Measurements from ENCODE around the gene BMP2K.
"Not testable (repeated sequence)": the region's sequence is repeated elsewhere in the genome, so short reads cannot be mapped to it uniquely, and the experiment has no call there.

BMP2K gene

DNA sequence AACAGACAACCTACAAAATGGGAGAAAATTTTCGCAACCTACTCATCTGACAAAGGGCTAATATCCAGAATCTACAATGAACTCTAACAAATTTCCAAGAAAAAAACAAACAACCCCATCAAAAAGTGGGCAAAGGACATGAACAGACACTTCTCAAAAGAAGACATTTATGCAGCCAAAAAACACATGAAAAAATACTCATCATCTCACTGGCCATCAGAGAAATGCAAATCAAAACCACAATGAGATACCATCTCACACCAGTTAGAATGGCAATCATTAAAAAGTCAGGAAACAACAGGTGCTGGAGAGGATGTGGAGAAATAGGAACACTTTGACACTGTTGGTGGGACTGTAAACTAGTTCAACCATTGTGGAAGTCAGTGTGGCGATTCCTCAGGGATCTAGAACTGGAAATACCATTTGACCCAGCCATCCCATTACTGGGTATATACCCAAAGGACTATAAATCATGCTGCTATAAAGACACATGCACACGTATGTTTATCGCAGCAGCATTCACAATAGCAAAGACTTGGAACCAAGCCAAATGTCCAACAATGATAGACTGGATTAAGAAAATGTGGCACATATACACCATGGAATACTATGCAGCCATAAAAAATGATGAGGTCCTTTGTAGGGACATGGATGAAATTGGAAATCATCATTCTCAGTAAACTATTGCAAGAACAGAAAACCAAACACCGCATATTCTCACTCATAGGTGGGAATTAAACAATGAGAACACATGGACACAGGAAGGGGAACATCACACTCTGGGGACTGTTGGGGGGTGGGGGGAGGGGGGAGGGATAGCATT lies 19.7 kb downstream of the BMP2K start:
- not testable (repeated sequence) for DNase-seq (ENCODE audit: low spot score)

DNA sequence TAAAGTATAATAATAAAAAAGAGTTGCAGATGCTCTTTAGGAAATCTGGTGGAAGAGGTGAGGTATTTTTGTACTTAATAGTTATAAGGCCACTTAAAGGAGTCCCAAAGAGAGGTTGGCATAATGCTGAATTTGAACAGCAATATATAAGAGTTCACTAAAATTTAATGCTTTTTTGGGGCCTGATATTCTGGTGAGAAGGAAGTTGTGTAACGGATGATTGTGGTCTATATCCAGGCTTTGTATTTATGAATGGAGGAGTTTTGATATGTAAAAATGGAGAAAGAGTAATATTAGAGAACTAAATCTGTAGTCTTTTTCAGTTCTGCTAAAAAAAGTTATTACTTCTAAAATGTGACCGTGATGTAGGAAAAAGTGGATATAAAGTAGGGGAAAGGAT lies 20.4 kb downstream of the BMP2K start:
- DNase-seq (ENCODE audit: low spot score): no peak

DNA sequence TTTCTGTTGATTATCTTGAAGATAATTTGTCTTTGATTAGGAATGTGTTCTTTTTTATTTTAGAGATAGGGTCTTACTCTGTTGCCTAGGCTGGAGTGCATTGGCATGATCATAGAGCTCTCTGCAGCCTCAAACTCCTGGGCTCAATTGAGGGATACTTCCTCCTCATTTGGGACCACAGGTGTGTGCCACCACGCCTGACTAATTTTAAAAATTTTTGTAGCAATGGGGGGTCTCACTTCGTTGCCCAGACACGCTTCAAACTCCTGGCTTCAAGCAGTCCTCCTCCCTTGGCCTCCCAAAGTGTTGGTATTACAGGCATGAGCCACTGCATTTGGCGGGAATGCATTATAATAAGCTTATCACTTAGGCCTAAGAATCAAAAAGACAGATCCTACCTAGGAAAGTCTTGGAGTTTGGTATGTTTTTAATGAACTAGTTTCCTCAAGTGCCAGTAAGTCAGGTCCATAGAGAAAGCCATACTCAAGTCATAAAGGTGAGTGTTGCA lies 21.7 kb downstream of the BMP2K start:
- no peak for DNase-seq (ENCODE audit: low spot score)

DNA sequence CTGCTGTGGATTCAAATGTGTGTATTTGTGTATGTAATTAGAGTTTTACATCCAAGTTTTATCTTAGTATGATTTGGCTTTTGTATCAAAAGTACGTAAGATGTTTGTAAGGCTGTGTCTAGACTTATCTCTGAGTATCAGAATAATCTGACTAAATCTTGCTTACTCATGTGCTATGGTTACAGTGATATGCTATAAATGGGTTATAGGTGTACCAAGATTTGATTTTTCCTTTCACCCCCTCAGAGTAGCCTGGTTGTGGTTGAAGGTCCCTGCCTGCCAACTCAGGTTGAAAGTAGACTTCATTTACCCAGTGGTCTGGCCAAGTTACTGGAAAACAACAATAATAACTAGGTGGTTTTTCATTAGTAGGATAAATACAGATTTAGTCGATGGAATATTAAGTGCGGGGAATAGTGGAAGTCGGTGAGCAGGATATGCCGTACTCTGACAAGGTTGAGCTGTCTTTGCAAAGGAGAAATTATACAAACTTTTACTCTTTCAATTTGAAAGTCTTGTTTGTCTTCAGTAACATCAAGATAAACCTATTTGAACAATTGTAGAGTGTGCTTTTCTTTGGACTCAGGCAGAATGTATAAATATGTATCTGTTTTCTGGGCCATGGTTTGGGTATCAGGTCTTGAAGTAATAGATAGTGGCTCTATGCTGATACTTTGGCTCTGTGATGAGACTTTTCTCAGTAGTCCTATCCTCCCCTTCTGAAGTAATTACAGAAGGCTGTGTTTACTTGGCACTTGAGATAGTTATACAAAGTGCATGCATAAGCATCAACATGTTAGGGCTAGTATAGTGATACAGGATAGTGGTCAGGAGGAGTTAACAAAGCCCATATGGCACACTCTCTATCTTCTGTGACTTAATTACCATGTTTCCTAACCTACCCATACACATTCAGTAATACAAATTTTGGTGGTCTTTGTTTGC lies 23.7 kb downstream of the BMP2K start:
- no peak for DNase-seq (ENCODE audit: low spot score)

DNA sequence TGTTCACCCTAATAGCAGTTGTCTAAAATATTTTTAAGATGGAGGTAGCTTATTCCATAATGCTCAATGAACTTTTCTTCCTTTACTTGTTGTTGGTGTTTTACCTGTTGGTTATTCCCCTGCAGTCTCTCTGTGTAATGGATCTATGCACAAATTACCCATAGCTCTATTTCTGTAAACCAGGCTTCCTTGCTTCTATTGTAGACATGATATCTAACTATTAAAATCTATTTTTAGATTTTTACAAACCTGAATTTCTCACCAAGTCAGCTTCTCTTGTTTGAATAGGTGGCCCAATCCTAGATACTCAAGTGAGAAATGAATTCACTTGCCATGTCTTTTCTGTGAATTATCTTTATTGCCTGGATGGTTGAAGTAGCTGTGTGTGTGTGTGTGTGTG lies 24.8 kb downstream of the BMP2K start:
- DNase-seq (ENCODE audit: low spot score): no peak

DNA sequence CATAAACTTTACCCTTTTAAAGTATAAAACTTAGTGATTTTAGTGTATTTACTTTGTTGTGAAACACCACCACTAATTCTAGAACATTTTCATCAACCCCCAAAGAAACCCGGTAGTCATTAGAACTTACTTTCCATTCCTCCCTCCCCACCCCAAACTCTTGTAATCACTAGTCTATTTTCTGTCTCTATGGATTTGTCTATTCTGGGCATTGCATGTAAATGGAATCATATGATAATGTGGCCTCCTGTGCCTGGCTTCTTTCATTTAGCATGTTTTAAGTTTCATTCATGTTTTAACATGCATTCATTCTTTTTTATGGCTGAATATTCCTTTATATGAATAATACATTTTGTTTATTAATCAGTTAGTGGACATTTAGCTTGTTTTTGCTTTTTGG lies 27.8 kb downstream of the BMP2K start:
- DNase-seq (ENCODE audit: low spot score): no peak

DNA sequence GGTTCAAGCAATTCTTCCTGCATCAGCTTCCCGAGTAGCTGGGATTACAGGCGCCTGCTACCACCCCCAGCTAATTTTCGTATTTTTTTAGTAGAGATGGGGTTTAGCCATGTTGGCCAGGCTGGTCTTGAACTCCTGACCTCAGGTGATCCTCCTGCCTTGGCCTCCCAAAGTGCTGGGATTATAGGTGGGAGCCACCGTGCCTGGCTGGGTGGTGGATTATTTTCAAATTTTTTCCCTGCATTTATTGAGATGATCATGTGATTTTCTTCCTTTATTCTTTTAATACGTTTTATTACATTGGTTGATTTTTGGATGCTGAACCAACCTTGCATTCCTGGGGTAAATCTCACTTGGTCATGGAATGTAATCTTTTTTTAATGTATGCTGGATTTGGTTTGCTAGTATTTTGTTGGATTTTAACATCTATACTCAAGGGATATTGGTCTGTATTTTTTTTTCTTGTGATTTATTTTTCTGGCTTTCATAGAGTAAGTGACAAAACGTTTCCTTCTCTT lies 30.9 kb downstream of the BMP2K start:
- no peak for DNase-seq (ENCODE audit: low spot score)

DNA sequence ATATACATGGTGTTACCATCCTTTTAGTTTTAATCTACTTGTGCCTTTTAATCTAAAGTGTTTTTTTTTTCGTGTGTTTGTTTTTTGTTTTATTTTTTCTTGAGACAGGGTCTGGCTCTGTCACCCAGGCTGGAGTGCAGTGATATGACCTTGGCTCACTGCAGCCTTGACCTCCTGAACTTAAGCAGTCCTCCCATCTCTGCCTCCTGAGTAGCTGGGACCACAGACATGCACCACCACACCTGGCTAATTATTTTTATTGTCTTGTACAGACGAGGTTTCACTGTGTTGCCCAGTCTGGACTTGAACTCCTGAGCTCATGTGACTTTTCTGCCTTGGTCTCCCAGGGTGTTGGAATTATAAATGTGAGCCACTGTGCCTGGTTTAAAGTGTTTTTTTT lies 33.1 kb downstream of the BMP2K start:
- no peak for DNase-seq (ENCODE audit: low spot score)

DNA sequence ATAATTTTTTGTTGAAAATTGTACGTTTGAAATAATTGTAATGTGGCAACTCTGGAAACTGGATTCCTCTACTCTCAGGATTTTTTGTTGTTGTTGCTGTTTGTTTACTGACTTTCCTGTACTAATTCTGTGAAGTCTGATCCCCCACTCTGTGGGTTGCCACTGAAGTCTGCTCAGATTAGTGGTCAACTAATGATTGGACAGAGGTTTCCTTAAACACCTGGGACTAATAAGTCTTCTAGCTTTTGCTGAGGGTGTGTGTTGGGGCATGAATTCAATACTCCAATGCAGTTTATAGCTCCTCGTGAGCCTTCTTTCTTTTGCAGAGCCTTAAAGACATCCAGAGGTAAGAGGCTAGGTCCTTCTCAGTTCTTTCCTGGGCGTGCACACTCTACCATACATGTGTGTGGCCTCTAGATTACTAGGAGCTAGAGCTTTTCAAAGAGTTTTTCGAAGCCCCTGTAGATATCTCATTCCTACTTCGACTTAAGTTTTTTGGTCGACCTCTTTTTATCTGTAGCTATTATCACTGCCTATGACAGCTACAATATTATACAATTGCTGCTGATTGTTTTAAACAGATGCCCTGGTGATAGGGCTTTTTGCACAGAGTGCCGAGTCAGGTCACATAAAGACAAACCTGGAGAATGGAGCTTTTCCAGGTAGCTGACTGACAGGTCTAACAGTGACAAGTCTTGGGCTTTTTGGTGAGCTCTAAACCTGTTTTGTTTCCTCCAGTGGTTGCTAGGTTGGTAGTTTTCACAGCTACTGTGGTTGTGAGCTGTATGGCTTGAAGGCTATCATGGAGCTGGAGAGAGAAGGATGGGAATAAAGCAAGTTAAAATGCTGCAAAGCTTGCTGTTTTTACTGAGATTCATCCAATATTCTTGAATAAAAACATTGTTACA lies 34.0 kb downstream of the BMP2K start:
- no peak for DNase-seq (ENCODE audit: low spot score)

DNA sequence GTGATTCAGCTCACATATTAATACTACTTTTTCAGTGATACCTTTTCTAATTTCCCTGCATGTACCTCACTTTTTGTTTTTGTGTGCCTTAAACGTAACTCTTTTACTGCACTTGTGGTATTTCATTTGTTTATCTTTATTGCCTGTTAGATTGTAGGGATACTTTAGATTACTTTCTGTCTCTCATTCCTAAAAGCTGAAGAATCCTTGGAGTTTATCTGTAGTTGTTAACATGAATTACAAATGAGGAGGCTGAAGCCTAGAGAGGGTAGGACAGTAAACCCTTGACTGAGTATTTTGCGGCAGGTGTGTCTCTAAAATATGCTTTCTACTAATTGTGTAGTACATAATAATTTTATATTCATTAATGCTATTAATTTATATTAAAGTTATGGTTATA lies 34.9 kb downstream of the BMP2K start:
- no peak for DNase-seq (ENCODE audit: low spot score)

DNA sequence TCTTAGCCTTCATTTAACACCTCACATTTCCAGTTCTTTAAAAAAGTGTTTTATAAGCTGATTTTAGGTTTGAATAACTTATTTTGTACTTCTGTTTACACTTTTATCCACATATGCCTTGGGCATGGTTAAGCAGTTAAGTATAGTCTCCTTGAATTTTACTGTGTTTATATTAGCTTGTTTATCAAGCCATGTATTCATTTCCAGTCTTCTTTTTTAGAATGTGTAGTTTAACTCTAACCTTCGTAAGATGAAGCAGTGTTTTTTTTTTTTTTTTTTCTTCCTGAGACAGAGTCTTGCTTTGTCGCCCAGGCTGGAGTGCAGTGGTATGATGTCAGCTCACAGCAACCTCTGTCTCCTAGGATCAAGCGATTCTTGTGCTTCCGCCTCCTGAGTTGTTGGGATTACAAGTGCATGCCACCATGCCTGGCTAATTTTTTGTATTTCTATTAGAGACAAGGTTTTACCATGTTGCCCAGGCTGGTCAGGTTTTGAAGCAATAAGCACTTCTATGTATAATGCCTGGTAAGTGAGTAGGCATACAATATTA lies 42.5 kb downstream of the BMP2K start:
- DNase-seq (ENCODE audit: low spot score): no peak

DNA sequence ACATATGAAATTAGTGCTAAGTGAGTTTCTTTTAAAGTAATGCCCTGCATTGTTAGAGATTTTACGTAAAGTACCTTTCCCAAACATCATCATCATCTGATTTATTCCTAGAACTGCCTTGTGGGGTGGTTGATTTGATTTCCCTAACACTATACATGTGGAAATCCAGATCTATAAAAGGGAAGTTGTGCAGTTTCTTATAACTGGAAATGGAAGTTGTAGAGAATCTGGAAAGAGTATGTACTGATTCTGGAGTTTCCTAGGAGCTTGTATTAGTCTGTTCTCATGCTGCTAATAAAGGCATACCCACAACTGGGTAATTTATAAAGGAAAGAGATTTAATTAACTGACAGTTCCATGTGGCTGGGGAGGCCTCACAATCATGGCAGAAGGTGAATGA lies 47.9 kb downstream of the BMP2K start:
- no peak for DNase-seq (ENCODE audit: low spot score)

DNA sequence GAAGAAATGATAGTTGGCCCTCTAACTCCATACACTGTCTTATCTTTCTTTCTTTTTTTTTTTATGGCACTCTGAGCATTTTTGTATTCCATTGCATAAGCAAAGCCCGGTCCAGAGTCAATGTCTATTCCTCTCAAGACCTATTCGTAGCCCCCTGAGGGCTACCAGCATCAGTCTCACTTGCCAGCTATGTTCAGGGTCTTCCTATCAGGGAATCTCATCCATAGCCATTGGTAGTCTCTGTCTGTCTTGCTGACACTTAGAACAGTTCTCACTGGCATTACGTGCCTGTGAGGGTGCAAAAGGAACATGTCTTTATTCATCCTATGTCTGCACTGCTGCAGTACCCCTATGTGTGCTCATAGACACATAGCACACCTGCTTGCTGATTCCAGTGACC lies 51.0 kb downstream of the BMP2K start:
- DNase-seq (ENCODE audit: low spot score): no peak

DNA sequence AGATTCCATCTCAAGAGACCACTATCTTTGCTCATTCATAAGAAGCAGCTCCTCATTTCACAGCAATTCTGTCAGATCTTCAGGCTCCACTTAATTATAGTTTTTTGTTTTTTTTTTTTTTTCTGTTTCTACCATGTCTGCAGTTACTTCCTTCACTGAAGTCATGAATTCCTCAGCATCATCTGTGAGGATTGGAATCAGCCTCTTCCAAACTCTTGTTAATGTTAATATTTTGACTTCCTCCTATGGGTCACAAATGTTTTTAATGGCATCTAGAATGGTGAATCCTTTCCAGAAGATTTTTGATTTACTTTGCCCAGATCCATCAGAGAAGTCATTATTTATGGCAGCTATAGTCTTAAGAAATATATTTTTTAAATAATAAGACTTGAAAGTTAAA lies 53.1 kb downstream of the BMP2K start:
- no peak for DNase-seq (ENCODE audit: low spot score)

DNA sequence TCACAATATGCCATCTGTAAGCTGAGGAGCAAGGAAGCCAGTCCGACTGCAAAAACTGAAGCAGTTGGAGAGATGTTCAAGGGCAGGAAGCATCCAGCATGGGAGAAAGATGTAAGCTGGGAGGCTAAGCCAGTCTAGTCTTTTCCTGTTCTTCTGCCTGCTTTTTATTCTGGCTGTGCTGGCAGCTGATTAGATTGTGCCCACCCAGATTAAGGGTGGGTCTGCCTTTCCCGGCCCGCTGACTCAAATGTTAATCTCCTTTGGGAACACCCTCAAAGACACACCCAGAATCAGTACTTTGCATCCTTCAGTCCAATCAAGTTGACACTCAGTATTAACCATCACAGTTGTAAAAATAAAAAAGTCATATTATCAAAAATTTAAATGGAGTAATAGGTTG lies 63.5 kb downstream of the BMP2K start:
- DNase-seq (ENCODE audit: low spot score): not testable (repeated sequence)

DNA sequence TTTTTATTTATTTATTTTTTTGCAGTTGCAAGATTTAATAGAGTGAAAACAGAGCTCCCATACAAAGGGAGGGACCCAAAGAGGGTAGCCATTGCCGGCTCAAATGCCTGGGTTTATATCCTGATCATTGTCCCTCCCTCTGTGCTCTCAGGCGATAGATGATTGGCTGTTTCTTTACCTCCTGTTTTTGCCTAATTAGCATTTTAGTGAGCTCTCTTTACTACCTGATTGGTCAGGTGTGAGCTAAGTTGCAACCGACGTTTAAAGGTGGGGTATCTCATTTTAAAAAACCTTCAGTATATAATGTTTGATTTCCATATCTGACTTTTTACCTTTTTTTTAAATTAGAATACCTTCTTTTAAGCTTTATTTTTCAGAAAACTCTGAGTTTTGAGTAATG lies 64.1 kb downstream of the BMP2K start:
- not testable (repeated sequence) for DNase-seq (ENCODE audit: low spot score)

DNA sequence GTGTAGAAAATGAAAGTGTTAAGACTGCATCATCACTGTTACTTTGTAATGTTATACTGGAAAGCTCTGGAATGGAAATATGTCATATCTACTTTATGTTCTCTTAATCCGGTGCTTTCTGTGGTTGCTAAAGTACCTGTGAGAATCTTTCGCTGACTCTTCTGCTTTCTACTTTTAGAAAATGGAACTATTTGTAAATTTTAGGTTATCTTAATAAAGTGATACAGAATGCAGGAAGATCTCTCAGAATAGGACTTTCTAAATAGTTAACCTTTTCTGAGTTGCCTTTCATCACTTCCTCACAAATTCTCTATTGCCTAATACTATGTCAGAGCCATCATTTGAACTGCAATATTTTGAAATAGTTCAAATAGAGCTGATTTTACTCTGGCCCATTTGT lies 69.3 kb downstream of the BMP2K start:
- no peak for DNase-seq (ENCODE audit: low spot score)

DNA sequence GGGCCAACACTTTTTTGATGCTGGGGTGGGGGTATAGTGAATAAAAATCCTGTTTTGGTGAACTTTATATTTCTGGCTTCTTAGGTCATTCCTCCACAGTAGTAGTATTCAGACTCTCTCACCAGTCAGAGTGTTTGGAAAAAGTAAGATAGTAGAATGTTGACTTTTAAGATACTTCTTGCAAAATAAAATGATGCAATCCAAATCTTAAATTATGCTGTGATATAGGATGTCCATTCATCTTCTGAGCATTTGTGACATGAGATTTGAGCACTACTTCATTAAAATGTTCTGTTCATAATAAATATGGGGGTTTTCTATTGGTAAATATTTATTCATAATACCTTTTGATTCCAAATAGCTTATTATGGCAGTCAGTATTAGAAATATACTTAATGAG lies 70.1 kb downstream of the BMP2K start:
- DNase-seq (ENCODE audit: low spot score): no peak

DNA sequence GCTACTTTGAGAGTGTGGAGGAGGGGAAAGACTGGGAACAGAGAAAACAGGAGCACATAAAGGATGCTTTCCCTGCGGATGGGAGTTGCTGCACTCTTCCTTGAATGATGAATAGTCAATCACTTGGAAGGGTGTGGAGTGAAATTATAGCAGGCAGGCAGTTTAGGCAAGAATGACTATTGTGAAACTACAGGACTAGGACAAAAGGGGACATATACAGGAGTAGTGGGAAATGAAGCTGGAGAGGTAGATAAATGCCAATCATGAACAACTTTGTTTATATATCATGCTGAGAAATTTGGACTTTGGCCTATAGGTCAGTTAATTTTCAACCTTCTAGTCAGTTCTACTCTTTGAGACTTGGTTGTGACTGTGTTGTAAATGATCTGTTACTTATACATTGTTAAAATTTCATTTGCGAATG lies 86.2 kb downstream of the BMP2K start:
- DNase-seq (ENCODE audit: low spot score): no peak

DNA sequence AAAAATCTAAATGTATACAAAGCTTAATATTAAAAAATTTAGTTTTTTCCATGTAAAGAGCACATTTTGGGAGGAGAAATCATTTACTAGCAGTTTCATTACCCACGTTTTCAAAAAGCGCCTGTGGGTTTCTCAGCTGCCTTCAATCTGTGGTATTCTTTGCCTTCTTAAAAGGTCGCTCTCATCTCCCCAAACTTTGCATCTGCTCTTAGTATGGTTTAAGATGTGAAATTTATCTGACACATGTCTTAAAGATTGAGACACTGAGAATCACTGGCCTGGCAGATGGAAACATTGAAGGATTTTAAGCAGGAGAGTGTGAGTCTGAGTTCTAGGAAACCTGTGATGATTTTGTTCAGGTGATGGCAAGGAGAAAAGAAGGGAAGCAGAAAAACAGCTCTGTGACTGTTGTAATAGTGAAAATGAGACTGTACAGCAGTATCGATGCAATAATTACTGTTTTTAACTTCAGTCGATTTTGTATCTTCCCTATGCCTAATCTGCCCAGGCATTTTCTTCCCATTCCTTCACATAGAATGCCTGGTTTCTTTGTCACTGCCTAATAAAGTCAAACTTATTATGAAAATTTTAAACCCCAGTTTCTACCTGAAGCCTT lies 87.2 kb downstream of the BMP2K start:
- no peak for DNase-seq (ENCODE audit: low spot score)

DNA sequence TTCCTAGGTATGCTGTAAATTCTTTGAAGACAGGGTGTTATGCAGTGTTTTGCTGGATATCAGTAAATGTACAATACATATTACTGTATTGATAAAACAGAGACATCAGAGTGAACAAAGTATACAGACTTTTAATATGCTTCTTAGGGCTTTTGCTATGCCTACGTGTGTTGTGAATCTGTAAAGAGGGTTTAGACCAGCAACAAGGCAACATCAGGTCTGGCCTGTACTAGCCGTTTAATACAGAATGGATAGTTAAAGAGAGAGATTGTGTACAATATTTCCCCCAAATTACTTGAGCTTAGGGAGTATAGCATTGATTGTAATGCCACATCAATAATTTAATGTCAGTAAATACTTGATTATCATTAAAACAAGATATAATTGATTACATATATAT lies 87.8 kb downstream of the BMP2K start:
- no peak for DNase-seq (ENCODE audit: low spot score)
